Body of pancreas (tissue), 4 donors: ENCODE data around the gene CXXC5. TPM values are rescaled to one million over a fixed set of nuclear protein-coding genes. Genes with fewer than 3 reads are reported as not detected.

Source experiments
- ATAC-seq: fragments of 150-250 bp; one replicate; pipeline ENCODE4 v1.9.1; 2016
- DNase-seq, 4 donors: peaks; one replicate each; pipeline ENCODE4 v3.0.0-alpha.2; 2019
- H3K27ac ChIP-seq, 4 donors: fragments of 200-600 bp; sonication (generic); 1 replicate in 3 of 4; 2 replicates in 1 of 4; pipeline versions ENCODE4 v1.5.1 to v1.6.1; 2016 to 2019; ENCODE audit warnings: mild to moderate bottlenecking in 1 of 4, mixed read lengths in 1 of 4, moderate library complexity in 1 of 4
- H3K27me3 ChIP-seq, 2 donors: fragments of 200-600 bp; sonication (generic); one replicate each; pipeline ENCODE4 v1.6.0; 2016; ENCODE audit warnings: mild to moderate bottlenecking in 1 of 2
- H3K36me3 ChIP-seq, 2 donors: fragments of 200-600 bp; sonication (generic); replicated peaks in 1 of 2; 2 replicates each; pipeline ENCODE4 v1.5.1; 2016; ENCODE audit warnings: low read depth in 2 of 2; ENCODE audit not compliant: insufficient read depth in 1 of 2
- H3K4me1 ChIP-seq: fragments of 200-600 bp; sonication (generic); one replicate; pipeline ENCODE4 v1.6.0; 2016
- H3K4me3 ChIP-seq, 2 donors: fragments of 200-600 bp; sonication (generic); 1 replicate in 1 of 2; 2 replicates in 1 of 2; pipeline ENCODE4 v1.5.1; 2016 to 2019
- H3K9me3 ChIP-seq, 3 donors: fragments of 200-600 bp; sonication (generic); 1 replicate in 2 of 3; 2 replicates in 1 of 3; pipeline ENCODE4 v1.5.1; 2016
- CTCF ChIP-seq, 7 experiments: fragments of 450-650 bp in 4 of 7; fragments of 200-600 bp in 3 of 7; sonication (generic) in 3 of 7; IDR thresholded peaks; one replicate each; pipeline ENCODE4 v1.5.1; 2016 to 2019; ENCODE audit warnings: antibody characterized with exemption in 7 of 7
- POLR2A ChIP-seq, 3 donors: fragments of 450-650 bp; IDR thresholded peaks; one replicate each; pipeline ENCODE4 v1.6.1; 2016; ENCODE audit warnings: antibody characterized with exemption in 3 of 3, mild to moderate bottlenecking in 2 of 3
- WGBS, 2 donors: methylation state at CpG; one replicate each; pipeline ENCODE4 v1.1.5; 2017; 5-methylcytosine and 5-hydroxymethylcytosine counted together
- intact Hi-C: fragments of 100-400 bp; cut with DNase I; formaldehyde crosslinking; loops from one replicate; pipeline ENCODE4 v1.15.1; 2023
- total RNA-seq, 2 donors: library from RNA; depleted of rRNA; stranded (reverse); fragments of >200 nt; gene quantifications; one replicate each; pipeline ENCODE4 v1.1.0, GENCODE V29; 2016

The CXXC5 gene
- total RNA-seq, 2 donors from 2014 or later: 86.6 to 87.7 TPM

- peak; percentile 58 to 83 (median 82) for TF ChIP-seq POLR2A (IDR thresholded peaks at IDR 0.05)
- TF ChIP-seq CTCF (IDR thresholded peaks at IDR 0.05): peak in 2 of 7 experiments; percentile 24 to 25
- Histone ChIP-seq H3K27me3 (no peaks in the 10 kb centered on the region), H3K9me3 (no peaks in the 10 kb centered on the region), H3K4me3 (no peak overlapping the region), H3K4me1 (peaks cover 99% of the 10 kb centered on the region), H3K36me3 (no peaks in the 10 kb centered on the region), H3K27ac (peak overlapping the region; percentile 94 to 98 (median 98))
- intact Hi-C loops: no loop called here
- ATAC-seq: peak; percentile 75
- 17 to 25% methylated on average over 4 to 14 of the region's 14 CpGs for WGBS, 2 donors
- peak; percentile 91 to 95 (median 94) for DNase-seq
Measured at GRCh38 chr5:139660105-139660922, 12.2 kb downstream of the CXXC5 start.

- peaks cover 99% of the 10 kb centered on the region for H3K4me1 ChIP-seq
- peak; percentile 85 to 95 (median 91) for DNase-seq
Measured at GRCh38 chr5:139660923-139661814, 13.0 kb downstream of the CXXC5 start.

GRCh38 chr5:139662617-139663016 lies 14.5 kb downstream of the CXXC5 start:
- Histone ChIP-seq H3K27ac (peak overlapping the region; percentile 94 to 98 (median 98)), H3K4me3 (no peak overlapping the region), H3K27me3 (no peaks in the 10 kb centered on the region), H3K36me3 (no peaks in the 10 kb centered on the region), H3K4me1 (peaks cover 99% of the 10 kb centered on the region), H3K9me3 (no peaks in the 10 kb centered on the region)
- WGBS, 2 donors: 31 to 53% methylated on average over 5 to 9 of the region's 9 CpGs
- TF ChIP-seq POLR2A (IDR thresholded peaks at IDR 0.05) (no peak), CTCF (IDR thresholded peaks at IDR 0.05) (no peak)
- intact Hi-C loops: no loop called here
- DNase-seq (peak in 3 of 4 donors; percentile 63 to 70 (median 65)), ATAC-seq (no peak)

More at GRCh38 chr5:139660923-139661814, 13.0 kb downstream of the CXXC5 start:
- TF ChIP-seq POLR2A (IDR thresholded peaks at IDR 0.05) (peak in 2 of 3 donors; percentile 28 to 42), CTCF (IDR thresholded peaks at IDR 0.05) (no peak)
- ATAC-seq: peak; percentile 69
- no peaks in the 10 kb centered on the region for H3K9me3 ChIP-seq
- H3K27me3 ChIP-seq: no peaks in the 10 kb centered on the region
- whole genome bisulfite sequencing, 2 donors: 8 to 13% methylated on average over 11 to 41 of the region's 41 CpGs
- intact Hi-C loops: no loop called here
- no peak overlapping the region for H3K4me3 ChIP-seq
- peak overlapping the region; percentile 94 to 98 (median 98) for H3K27ac ChIP-seq
- no peaks in the 10 kb centered on the region for H3K36me3 ChIP-seq

GRCh38 chr5:139663207-139664085 lies 15.3 kb downstream of the CXXC5 start:
- no peak overlapping the region for H3K4me3 ChIP-seq
- WGBS, 2 donors: 49 to 55% methylated on average over 11 to 14 of the region's 14 CpGs
- H3K4me1 ChIP-seq: peaks cover 99% of the 10 kb centered on the region
- DNase-seq (peak in 1 of 4 donors; percentile 19), ATAC-seq (no peak)
- H3K9me3 ChIP-seq: no peaks in the 10 kb centered on the region
- H3K27ac ChIP-seq: peak overlapping the region; percentile 94 to 98 (median 98)
- intact Hi-C loops: no loop called here
- no peaks in the 10 kb centered on the region for H3K27me3 ChIP-seq
- TF ChIP-seq CTCF (IDR thresholded peaks at IDR 0.05): no peak
- no peak for TF ChIP-seq POLR2A (IDR thresholded peaks at IDR 0.05)
- no peaks in the 10 kb centered on the region for H3K36me3 ChIP-seq
